ENCODE measurements around the gene ITSN2. TPM values are rescaled to one million over a fixed set of nuclear protein-coding genes. Genes with fewer than 3 reads are reported as not detected.
A peak's percentile ranks its signal among the peaks of the same experiment; 100 is the strongest.

ITSN2 gene
- polyA plus RNA-seq, 1 experiment = 27.3 TPM

DNA sequence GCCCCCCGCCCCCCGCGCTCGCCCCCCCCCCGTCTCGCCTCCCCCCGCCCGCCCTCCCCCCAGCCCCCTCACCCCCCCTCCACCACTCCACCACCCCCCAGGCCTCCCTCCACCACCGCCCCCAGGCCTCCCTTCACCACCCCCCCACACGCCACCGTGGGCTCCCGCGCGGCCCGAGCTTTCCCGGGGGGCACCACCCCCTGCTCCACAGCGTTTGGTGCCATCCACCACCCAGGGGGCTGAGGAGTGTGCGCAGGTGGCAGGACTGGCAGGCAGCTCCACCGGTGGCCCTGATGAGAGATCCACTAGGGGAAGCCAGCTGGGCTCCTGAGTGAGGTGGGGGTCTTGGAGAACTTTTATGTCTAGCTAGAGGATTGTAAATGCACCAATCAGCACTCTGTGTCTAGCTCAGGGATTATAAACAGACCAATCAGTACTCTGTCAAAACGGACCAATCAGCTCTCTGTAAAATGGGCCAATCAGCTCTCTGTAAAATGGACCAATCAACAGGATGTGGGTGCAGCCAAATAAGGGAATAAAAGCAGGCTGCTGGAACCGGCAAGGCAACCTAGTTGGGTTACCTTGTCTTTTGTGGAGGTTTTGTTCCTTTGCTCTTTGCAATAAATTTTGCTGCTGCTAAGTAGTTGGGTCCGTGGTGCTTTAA, 43.0 kb upstream of the ITSN2 start:
- TF ChIP-seq, protein P1, sequence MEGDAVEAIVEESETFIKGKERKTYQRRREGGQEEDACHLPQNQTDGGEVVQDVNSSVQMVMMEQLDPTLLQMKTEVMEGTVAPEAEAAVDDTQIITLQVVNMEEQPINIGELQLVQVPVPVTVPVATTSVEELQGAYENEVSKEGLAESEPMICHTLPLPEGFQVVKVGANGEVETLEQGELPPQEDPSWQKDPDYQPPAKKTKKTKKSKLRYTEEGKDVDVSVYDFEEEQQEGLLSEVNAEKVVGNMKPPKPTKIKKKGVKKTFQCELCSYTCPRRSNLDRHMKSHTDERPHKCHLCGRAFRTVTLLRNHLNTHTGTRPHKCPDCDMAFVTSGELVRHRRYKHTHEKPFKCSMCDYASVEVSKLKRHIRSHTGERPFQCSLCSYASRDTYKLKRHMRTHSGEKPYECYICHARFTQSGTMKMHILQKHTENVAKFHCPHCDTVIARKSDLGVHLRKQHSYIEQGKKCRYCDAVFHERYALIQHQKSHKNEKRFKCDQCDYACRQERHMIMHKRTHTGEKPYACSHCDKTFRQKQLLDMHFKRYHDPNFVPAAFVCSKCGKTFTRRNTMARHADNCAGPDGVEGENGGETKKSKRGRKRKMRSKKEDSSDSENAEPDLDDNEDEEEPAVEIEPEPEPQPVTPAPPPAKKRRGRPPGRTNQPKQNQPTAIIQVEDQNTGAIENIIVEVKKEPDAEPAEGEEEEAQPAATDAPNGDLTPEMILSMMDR (IDR thresholded peaks at IDR 0.05; ENCODE audit: low read depth, low read length) = no peak
- no peak for DNase-seq (ENCODE audit: low read depth, low spot score)
- ChIA-PET POLR2A (no interaction called here), CTCF (no interaction called here)
- H3K27ac ChIP-seq (ENCODE audit: low read depth, low read length) = no peak overlapping the region
- H3K4me3 ChIP-seq (ENCODE audit: low read depth, low read length) = no peak overlapping the region
- H3K27me3 ChIP-seq (ENCODE audit: control insufficient read depth, insufficient read depth, low read length) = peaks cover 10% of the 10 kb centered on the region
- H3K9me3 ChIP-seq (ENCODE audit: control insufficient read depth, insufficient read depth, low read length) = peaks cover 5% of the 10 kb centered on the region

DNA sequence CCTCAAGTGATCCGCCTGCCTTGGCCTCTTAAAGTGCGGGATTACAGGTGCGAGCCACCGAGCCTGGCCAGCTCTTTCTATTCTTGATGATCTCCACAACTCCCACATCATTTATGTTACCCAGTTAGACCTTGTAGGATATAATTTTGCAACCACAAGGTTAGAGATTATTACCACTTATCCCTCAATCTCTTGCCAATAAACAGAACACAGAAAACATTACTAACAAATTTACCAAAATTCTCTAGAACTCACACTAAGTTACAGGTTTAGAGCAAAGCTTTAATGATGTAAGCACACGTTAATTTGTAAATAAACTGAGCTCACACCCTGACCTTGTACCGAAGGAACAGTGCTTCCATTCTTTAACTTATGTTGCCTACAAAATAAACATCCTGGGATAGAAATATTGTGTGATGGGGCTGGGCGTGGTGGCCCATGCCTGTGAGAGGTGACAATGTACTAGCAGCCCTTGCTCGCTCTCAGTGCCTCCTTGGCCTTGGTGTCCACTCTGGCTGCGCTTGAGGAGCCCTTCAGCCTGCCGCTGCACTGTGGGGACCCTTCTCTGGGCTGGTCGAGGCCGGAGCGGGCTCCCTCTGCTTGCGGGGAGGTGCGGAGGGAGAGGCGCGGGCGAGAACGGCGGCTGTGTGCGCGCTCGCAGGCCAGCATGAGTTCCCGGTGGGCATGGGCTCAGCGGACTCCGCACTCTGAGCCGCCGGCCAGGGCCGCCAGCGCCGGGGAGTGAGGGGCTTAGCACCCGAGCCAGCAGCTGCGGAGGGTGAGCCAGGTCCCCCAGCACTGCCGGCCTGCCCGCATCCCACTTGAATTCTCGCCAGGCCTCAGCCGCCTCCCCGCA, 42.1 kb upstream of the ITSN2 start:
- ChIA-PET POLR2A (no interaction called here), CTCF (interaction anchor here (1.3 kb wide), 1 partner anchor 8 kb away, joined by 4 read pairs; no protein-coding TSS in a partner anchor)
- Histone ChIP-seq H3K9me3 (ENCODE audit: control insufficient read depth, insufficient read depth, low read length) (peaks cover 5% of the 10 kb centered on the region), H3K4me3 (ENCODE audit: low read depth, low read length) (peak overlapping the region; percentile 44), H3K27ac (ENCODE audit: low read depth, low read length) (no peak overlapping the region), H3K27me3 (ENCODE audit: control insufficient read depth, insufficient read depth, low read length) (peaks cover 10% of the 10 kb centered on the region)
- DNase-seq (ENCODE audit: low read depth, low spot score) = no peak
- TF ChIP-seq, protein P1 (IDR thresholded peaks at IDR 0.05; ENCODE audit: low read depth, low read length) = no peak

DNA sequence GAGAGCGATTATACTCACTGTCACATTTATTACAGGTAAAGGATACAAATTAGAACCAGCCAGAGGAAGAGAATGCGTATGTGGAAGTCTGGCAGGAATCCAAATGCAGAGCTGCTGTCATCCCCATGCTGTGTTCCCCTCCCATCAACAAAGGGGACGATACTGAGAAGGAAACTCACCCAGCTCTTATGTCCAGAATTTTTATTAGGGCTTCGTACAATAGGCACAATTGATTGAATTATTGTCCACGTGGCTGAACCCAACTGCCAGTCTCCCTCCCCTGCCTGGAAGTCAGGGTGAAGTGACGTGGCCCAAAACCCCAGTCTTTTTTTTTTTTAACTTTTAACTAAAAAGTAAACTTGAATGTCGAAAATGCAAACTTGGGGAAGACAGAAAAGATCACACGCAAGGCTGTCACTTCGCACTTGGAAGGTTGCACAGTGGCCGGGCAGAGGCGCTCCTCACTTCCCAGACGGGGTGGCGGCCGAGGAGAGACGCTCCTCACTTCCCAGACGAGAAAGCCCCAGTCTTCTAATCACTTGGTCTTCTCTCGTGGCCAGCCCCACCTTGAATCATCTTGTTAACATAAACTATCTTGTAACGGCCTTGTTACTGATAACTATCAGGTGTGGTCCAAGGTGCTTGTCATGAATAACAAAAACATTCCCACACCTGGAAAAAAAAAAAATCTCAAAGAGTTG, 40.0 kb upstream of the ITSN2 start:
- ChIA-PET POLR2A (no interaction called here), CTCF (interaction anchor here (1.7 kb wide), 1 partner anchor 9 kb away, joined by 10 read pairs; no protein-coding TSS in a partner anchor)
- Histone ChIP-seq H3K27me3 (ENCODE audit: control insufficient read depth, insufficient read depth, low read length) (peaks cover 10% of the 10 kb centered on the region), H3K27ac (ENCODE audit: low read depth, low read length) (no peak overlapping the region), H3K4me3 (ENCODE audit: low read depth, low read length) (no peak overlapping the region), H3K9me3 (ENCODE audit: control insufficient read depth, insufficient read depth, low read length) (peaks cover 5% of the 10 kb centered on the region)
- no peak for DNase-seq (ENCODE audit: low read depth, low spot score)
- TF ChIP-seq, protein P1 (IDR thresholded peaks at IDR 0.05; ENCODE audit: low read depth, low read length) = no peak

DNA sequence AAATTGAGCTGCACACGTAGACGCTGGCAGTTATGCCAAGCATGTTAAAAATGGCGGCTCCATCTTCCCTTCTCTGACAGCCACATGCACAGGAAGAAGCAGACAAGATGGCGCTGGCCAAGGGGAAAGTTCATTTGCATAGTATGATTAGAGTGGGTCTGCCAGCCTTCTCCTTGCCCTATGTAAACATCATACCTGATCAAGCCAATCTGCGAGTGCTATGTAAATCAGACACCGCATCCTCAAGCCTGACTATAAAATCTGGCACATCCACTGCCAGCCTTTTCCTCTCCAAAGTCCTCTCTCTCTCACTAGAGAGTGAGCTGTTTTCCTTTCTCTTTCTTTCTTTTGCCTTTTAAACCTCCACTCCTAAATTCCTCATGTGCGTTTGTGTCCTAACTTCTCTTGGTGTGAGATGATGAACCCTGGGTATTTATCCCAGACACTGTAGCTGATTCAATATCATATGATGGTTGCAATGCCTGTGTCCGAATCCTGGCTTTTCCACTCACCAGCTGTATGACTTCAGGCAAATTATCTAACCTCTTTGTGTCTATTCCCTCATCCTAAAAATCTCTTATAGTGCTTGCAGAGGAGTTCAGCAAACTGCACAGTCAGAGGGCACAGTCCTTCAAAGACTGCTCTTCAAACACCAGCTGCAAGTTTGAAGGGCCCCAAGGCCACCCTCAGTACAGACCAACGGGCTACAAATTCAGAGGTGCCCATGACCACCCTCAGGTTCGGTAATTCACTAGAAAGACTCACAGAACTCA, 39.3 kb upstream of the ITSN2 start:
- Histone ChIP-seq H3K9me3 (ENCODE audit: control insufficient read depth, insufficient read depth, low read length) (peaks cover 5% of the 10 kb centered on the region), H3K27ac (ENCODE audit: low read depth, low read length) (no peak overlapping the region), H3K4me3 (ENCODE audit: low read depth, low read length) (no peak overlapping the region), H3K27me3 (ENCODE audit: control insufficient read depth, insufficient read depth, low read length) (peaks cover 10% of the 10 kb centered on the region)
- no peak for DNase-seq (ENCODE audit: low read depth, low spot score)
- TF ChIP-seq, protein P1 (IDR thresholded peaks at IDR 0.05; ENCODE audit: low read depth, low read length) = no peak
- ChIA-PET CTCF (interaction anchor here (0.6 to 1.7 kb wide), 2 partner anchors 9 to 392 kb away, joined by 3 to 10 read pairs; no protein-coding TSS in a partner anchor), POLR2A (no interaction called here)
